OCI-LY7 (cell line): ENCODE results near the gene UFD1. TPM values are rescaled to one million over a fixed set of nuclear protein-coding genes. Genes with fewer than 3 reads are reported as not detected.

Experiments used
- BruUV-seq: library from RNA; stranded (reverse); fragments of 400-500 nt; replicated peaks from 2 replicates; lab custom pipeline; 2021; lab: Mats Ljungman, UMichigan
- CTCF ChIA-PET: fragments of 300-600 bp; sonication (Branson Sonifier 250); formaldehyde crosslinking; loops from one replicate; lab custom pipeline; 2022; ENCODE audit warnings: antibody characterized with exemption; ENCODE audit not compliant: unreplicated experiment; lab: Charles Lee
- POLR2A ChIA-PET: fragments of 300-600 bp; sonication (Branson Sonifier 250); formaldehyde crosslinking; loops from one replicate; lab custom pipeline; 2022; ENCODE audit warnings: antibody characterized with exemption; lab: Charles Lee
- DNase-seq: peaks from one replicate; pipeline ENCODE4 v3.0.0-alpha.2; 2015; ENCODE audit warnings: low spot score
- H2AFZ ChIP-seq: fragments of 200-600 bp; sonication (generic), shearing (Covaris generic); 2 replicates; pipeline ENCODE4 v1.6.1; 2014; ENCODE audit warnings: mild to moderate bottlenecking, antibody characterized with exemption, low read length, moderate library complexity
- H3K27ac ChIP-seq: fragments of 200-600 bp; sonication (generic); 2 replicates; pipeline ENCODE4 v1.5.1; 2014; ENCODE audit warnings: mixed run types, low read depth, mild to moderate bottlenecking, moderate library complexity, low read length, inconsistent platforms; ENCODE audit not compliant: poor library complexity, severe bottlenecking
- H3K36me3 ChIP-seq: fragments of 200-600 bp; sonication (generic); 2 replicates; pipeline ENCODE4 v1.6.1; 2014; ENCODE audit warnings: mild to moderate bottlenecking, antibody characterized with exemption, low read length, moderate library complexity, mixed read lengths; ENCODE audit not compliant: insufficient read depth
- H3K4me1 ChIP-seq: fragments of 200-600 bp; sonication (generic); 2 replicates; pipeline ENCODE4 v1.5.1; 2014; ENCODE audit warnings: mild to moderate bottlenecking, low read length; ENCODE audit not compliant: insufficient read depth, poor library complexity, severe bottlenecking
- H3K4me2 ChIP-seq: fragments of 200-600 bp; sonication (generic); 2 replicates; pipeline ENCODE4 v1.6.1; 2014; ENCODE audit warnings: mild to moderate bottlenecking, low read length
- H3K4me3 ChIP-seq: fragments of 200-600 bp; sonication (generic); 2 replicates; pipeline ENCODE4 v1.5.1; 2014; ENCODE audit warnings: mild to moderate bottlenecking, low read depth, low read length; ENCODE audit not compliant: poor library complexity, severe bottlenecking
- H3K79me2 ChIP-seq: fragments of 200-600 bp; sonication (generic); 2 replicates; pipeline ENCODE4 v1.6.1; 2016; ENCODE audit warnings: low read depth, mild to moderate bottlenecking, low read length, moderate library complexity, mixed read lengths; ENCODE audit not compliant: insufficient read depth
- H3K9me2 ChIP-seq: fragments of 200-600 bp; sonication (generic); 2 replicates; pipeline ENCODE4 v1.6.1; 2016; ENCODE audit warnings: mild to moderate bottlenecking, low read length, mixed read lengths; ENCODE audit not compliant: insufficient read depth
- H3K9me3 ChIP-seq: fragments of 200-600 bp; sonication (generic); 2 replicates; pipeline ENCODE4 v1.6.1; 2014; ENCODE audit warnings: mild to moderate bottlenecking, mixed run types, low read length, mixed read lengths
- H4K20me1 ChIP-seq: fragments of 200-600 bp; sonication (generic); 2 replicates; pipeline ENCODE4 v1.6.1; 2014; ENCODE audit warnings: mild to moderate bottlenecking, antibody characterized with exemption, low read length, moderate library complexity, mixed read lengths; ENCODE audit not compliant: insufficient read depth
- CTCF ChIP-seq: fragments of 200-600 bp; sonication (generic); conservative IDR thresholded peaks from 2 replicates; pipeline ENCODE4 v1.5.1; 2014; ENCODE audit warnings: mild to moderate bottlenecking, antibody characterized with exemption, low read length, moderate library complexity, mixed read lengths
- EZH2phosphoT487 ChIP-seq: fragments of 200-600 bp; sonication (generic); IDR thresholded peaks from 2 replicates; pipeline ENCODE4 v1.6.1; 2018; ENCODE audit warnings: low read depth, borderline replicate concordance, mild to moderate bottlenecking, mixed run types, antibody characterized with exemption, low read length, moderate library complexity, mixed read lengths
- intact Hi-C: fragments of 100-400 bp; cut with micrococcal nuclease; formaldehyde crosslinking; loops from one replicate; pipeline ENCODE4 v1.10.0; 2022; ENCODE audit not compliant: unreplicated experiment
- total RNA-seq, 2 experiments: library from RNA; depleted of rRNA in 1 of 2; stranded (reverse); fragments of >200 nt in 1 of 2; shearing (Covaris generic) in 1 of 2; gene quantifications; 2 replicates each; pipeline ENCODE4 v1.2.3, GENCODE V29; 2014 to 2022

UFD1 gene
- total RNA-seq, 2 experiments from 2014 or later = 60.1 to 70.8 TPM

- Histone ChIP-seq H2AFZ (no peak overlapping the region), H4K20me1 (no peaks in the 10 kb centered on the region), H3K9me2 (no peaks in the 10 kb centered on the region), H3K36me3 (peaks cover 78% of the 10 kb centered on the region), H3K4me1 (no peaks in the 10 kb centered on the region), H3K9me3 (no peaks in the 10 kb centered on the region), H3K4me2 (no peak overlapping the region), H3K79me2 (no peaks in the 10 kb centered on the region), H3K27ac (no peak overlapping the region), H3K4me3 (no peak overlapping the region)
- intact Hi-C loops = no loop called here
- no peak for TF ChIP-seq CTCF
- TF ChIP-seq EZH2phosphoT487 = no peak
- no peak for DNase-seq
- ChIA-PET CTCF (no interaction called here), POLR2A (no interaction called here)
- no TSS peak for BruUV-seq
Observed at GRCh38 chr22:19517919-19518611, 39.1 kb upstream of the UFD1 start.

- ChIA-PET CTCF (no interaction called here), POLR2A (no interaction called here)
- Histone ChIP-seq H3K9me3 (no peaks in the 10 kb centered on the region), H4K20me1 (no peaks in the 10 kb centered on the region), H3K4me3 (no peak overlapping the region), H3K4me1 (no peaks in the 10 kb centered on the region), H3K4me2 (no peak overlapping the region), H3K79me2 (no peaks in the 10 kb centered on the region), H2AFZ (no peak overlapping the region), H3K27ac (no peak overlapping the region), H3K9me2 (no peaks in the 10 kb centered on the region), H3K36me3 (peaks cover 87% of the 10 kb centered on the region)
- DNase-seq = no peak
- TF ChIP-seq CTCF = no peak
- TF ChIP-seq EZH2phosphoT487 = no peak
- BruUV-seq = no TSS peak
- intact Hi-C loops = no loop called here
Observed at GRCh38 chr22:19517171-19517500, 38.1 kb upstream of the UFD1 start.

DNA sequence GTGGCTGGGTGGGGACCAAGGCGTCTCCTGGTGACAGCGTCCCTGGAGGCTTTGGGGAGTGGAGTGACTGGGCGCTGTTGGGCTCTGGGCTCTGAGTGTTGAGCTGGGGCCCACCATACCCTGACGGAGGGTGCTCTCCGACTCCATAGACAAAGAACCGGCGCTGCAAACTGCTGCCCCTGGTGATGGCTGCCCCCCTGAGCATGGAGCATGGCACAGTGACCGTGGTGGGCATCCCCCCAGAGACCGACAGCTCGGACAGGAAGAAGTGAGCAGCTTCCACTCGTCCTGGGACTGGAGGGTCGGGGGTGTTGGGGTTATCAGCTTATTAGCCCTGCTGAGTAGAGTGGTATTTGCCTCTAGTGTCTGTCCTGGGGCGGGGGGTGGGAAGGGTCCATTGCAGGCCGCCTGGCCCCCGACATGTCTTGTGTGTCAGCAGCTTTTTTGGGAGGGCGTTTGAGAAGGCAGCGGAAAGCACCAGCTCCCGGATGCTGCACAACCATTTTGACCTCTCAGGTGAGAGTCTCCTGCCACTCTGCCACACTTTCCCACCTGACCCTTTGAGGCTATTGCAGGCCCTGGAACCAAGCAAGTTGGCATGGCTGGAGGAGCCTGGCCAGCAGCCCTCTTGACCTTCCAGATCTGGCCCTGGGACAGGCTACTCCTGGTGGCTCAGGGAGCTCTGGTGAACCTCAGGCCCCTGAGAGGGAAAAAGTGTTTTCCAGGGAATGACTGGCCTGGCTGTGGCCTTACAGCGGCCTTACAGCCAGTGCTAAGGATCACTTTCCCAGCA lies 37.6 kb upstream of the UFD1 start:
- TF ChIP-seq CTCF = no peak
- TF ChIP-seq EZH2phosphoT487 = no peak
- ChIA-PET CTCF (no interaction called here), POLR2A (no interaction called here)
- H3K36me3 ChIP-seq = peaks cover 91% of the 10 kb centered on the region
- intact Hi-C loops = no loop called here
- H3K79me2 ChIP-seq = no peaks in the 10 kb centered on the region
- no TSS peak for BruUV-seq
- no peak overlapping the region for H3K4me3 ChIP-seq
- no peak for DNase-seq
- no peaks in the 10 kb centered on the region for H3K4me1 ChIP-seq
- H3K4me2 ChIP-seq = no peak overlapping the region
- no peaks in the 10 kb centered on the region for H3K9me3 ChIP-seq
- no peak overlapping the region for H2AFZ ChIP-seq
- no peaks in the 10 kb centered on the region for H3K9me2 ChIP-seq
- H4K20me1 ChIP-seq = no peaks in the 10 kb centered on the region
- H3K27ac ChIP-seq = no peak overlapping the region
